Measurements from ENCODE around the gene DAAM2. TPM values are rescaled to one million over a fixed set of nuclear protein-coding genes. Genes with fewer than 3 reads are reported as not detected.

DAAM2 gene
- total and polyA plus RNA-seq, 2 donors (not counting 3 experiments of a cell fraction or from before 2014, with no cell fraction given) = 0.42 to 0.44 TPM

GRCh38 chr6:39937686-39938333 lies 145.6 kb downstream of the DAAM2 start:
- H3K36me3 ChIP-seq (ENCODE audit: control insufficient read depth in 2 of 2, extremely low read depth in 1 of 2, insufficient read depth in 2 of 2, low read length in 2 of 2) = no peaks in the 10 kb centered on the region
- BruUV-seq (replicated peaks) = no TSS peak

More at GRCh38 chr6:39937686-39938333, 145.6 kb downstream of the DAAM2 start:
- Histone ChIP-seq H3K9me1 (replicated peaks; ENCODE audit: control insufficient read depth, extremely low read depth, insufficient read depth, low read length) (no peaks in the 10 kb centered on the region), H3K9me3 (replicated peaks; ENCODE audit: control insufficient read depth, insufficient read depth, low read length) (no peaks in the 10 kb centered on the region), H3K79me2 (ENCODE audit: control insufficient read depth, insufficient read depth, low read length) (no peaks in the 10 kb centered on the region), H3K4me2 (ENCODE audit: insufficient read depth, low read length) (no peak overlapping the region), H3K4me3 (replicated peaks in 1 of 3; ENCODE audit: insufficient read depth in 1 of 3, low read depth in 1 of 3, low read length in 3 of 3) (no peak overlapping the region), H2AFZ (ENCODE audit: low read depth, low read length) (no peak overlapping the region), H4K20me1 (replicated peaks; ENCODE audit: control insufficient read depth, extremely low read depth, insufficient read depth, low read length) (no peaks in the 10 kb centered on the region), H3K4me1 (ENCODE audit: control insufficient read depth, extremely low read depth, insufficient read depth, low read length) (peaks cover 9% of the 10 kb centered on the region), H3K27ac (ENCODE audit: insufficient read depth, low read depth, low read length) (no peak overlapping the region), H3K27me3 (ENCODE audit: control insufficient read depth in 2 of 2, insufficient read depth in 2 of 2, low read length in 2 of 2) (peaks cover 1 to 7% of the 10 kb centered on the region in 2 experiments), H3K9ac (replicated peaks; ENCODE audit: extremely low read depth, insufficient read depth, low read length) (no peak overlapping the region)
- ChIA-PET POLR2A (no interaction called here), CTCF (no interaction called here)
- FAIRE-seq (no peak), DNase-seq (ENCODE audit: low read depth, low spot score) (no peak)
- intact Hi-C loops (cut with micrococcal nuclease) (loop anchor here (10.0 kb wide), 1 partner anchor 513 kb away; no protein-coding TSS in a partner anchor), dilution Hi-C loops (cut with MboI; ENCODE audit: extremely low pct_ligation_motif_present, low sequenced_read_pairs) (no loop called here)
- TF ChIP-seq JUN (IDR thresholded peaks at IDR 0.05; ENCODE audit: borderline replicate concordance, insufficient read depth, insufficient read length, low read depth) = no peak
- TF ChIP-seq POLR2AphosphoS5 (IDR thresholded peaks at IDR 0.05; ENCODE audit: insufficient read depth, low read depth, low read length) = no peak
- no peak for TF ChIP-seq EZH2 (IDR thresholded peaks at IDR 0.05; ENCODE audit: borderline replicate concordance, low read depth, low read length, severe bottlenecking)
- no peak for TF ChIP-seq CTCF (IDR thresholded peaks at IDR 0.05; ENCODE audit: extremely low read depth in 1 of 2, insufficient read depth in 1 of 2, low read depth in 1 of 2, low read length in 2 of 2)
- no peak for TF ChIP-seq MAX (IDR thresholded peaks at IDR 0.05; ENCODE audit: insufficient read depth, insufficient read length)
- TF ChIP-seq POLR2A (IDR thresholded peaks at IDR 0.05; ENCODE audit: low read depth, low read length) = no peak
- TF ChIP-seq MYC (IDR thresholded peaks at IDR 0.05; ENCODE audit: low read depth, low read length) = no peak
- no peak for TF ChIP-seq FOS (IDR thresholded peaks at IDR 0.05; ENCODE audit: borderline replicate concordance, insufficient read depth, low read length)
- TF ChIP-seq GATA2 (IDR thresholded peaks at IDR 0.05; ENCODE audit: insufficient read depth, insufficient read length, low read depth, low read length) = no peak
